HepG2 (cell line): ENCODE data around the gene PSMG3. TPM values are rescaled to one million over a fixed set of nuclear protein-coding genes. Genes with fewer than 3 reads are reported as not detected.

Experiments
- BATF2 ChIP-seq: sonication (generic); formaldehyde crosslinking; IDR thresholded peaks from 2 replicates; pipeline ENCODE4 v1.8.0; 2022; ENCODE audit warnings: mild to moderate bottlenecking, missing genetic modification reagents, moderate library complexity
- FOXA3 ChIP-seq: IDR thresholded peaks from 2 replicates; pipeline ENCODE4 v1.6.1; 2016; ENCODE audit warnings: missing genetic modification reagents, missing compliant biosample characterization
- HNF4G ChIP-seq, 2 experiments: sonication (generic) in 1 of 2; formaldehyde crosslinking in 1 of 2; IDR thresholded peaks; 2 replicates each; pipeline versions ENCODE4 v1.4.0 to v1.6.1; 2011 to 2020; ENCODE audit warnings: borderline replicate concordance in 2 of 2, low read depth in 2 of 2, mild to moderate bottlenecking in 2 of 2, low read length in 1 of 2, missing genetic modification reagents in 1 of 2, moderate library complexity in 1 of 2
- NFAT5 ChIP-seq: sonication (generic); formaldehyde crosslinking; IDR thresholded peaks from 2 replicates; pipeline ENCODE4 v1.4.0; 2020; ENCODE audit warnings: missing genetic modification reagents
- PCBP2 ChIP-seq: fragments of 200-400 bp; formaldehyde crosslinking; optimal IDR thresholded peaks from 2 replicates; pipeline ENCODE3; 2018; ENCODE audit warnings: low read length, low read depth; ENCODE audit not compliant: poor library complexity, severe bottlenecking
- REXO4 ChIP-seq: sonication (generic); formaldehyde crosslinking; IDR thresholded peaks from 2 replicates; pipeline ENCODE4 v1.8.0; 2022; ENCODE audit warnings: missing genetic modification reagents, mild to moderate bottlenecking, borderline replicate concordance
- SP5 ChIP-seq: IDR thresholded peaks from 2 replicates; pipeline ENCODE4 v1.6.1; 2016; ENCODE audit warnings: low read depth, borderline replicate concordance
- TOPORS ChIP-seq: sonication (generic); formaldehyde crosslinking; IDR thresholded peaks from 2 replicates; pipeline ENCODE4 v1.8.0; 2023; ENCODE audit warnings: mild to moderate bottlenecking, missing genetic modification reagents
- ZNF407 ChIP-seq: sonication (generic); formaldehyde crosslinking; IDR thresholded peaks from one replicate; pipeline ENCODE4 v1.5.1; 2020; ENCODE audit warnings: mild to moderate bottlenecking, missing genetic modification reagents; ENCODE audit errors: not compliant biosample characterization
- ZNF430 ChIP-seq: sonication (generic); formaldehyde crosslinking; IDR thresholded peaks from 2 replicates; pipeline ENCODE4 v1.9.0; 2021; ENCODE audit warnings: mild to moderate bottlenecking, missing genetic modification reagents
- ZNF839 ChIP-seq: sonication (generic); formaldehyde crosslinking; IDR thresholded peaks from 2 replicates; pipeline ENCODE4 v1.4.0; 2020; ENCODE audit warnings: missing genetic modification reagents, mild to moderate bottlenecking, borderline replicate concordance
- ZZZ3 ChIP-seq: sonication (generic); formaldehyde crosslinking; IDR thresholded peaks from 2 replicates; pipeline ENCODE4 v1.4.0; 2020; ENCODE audit warnings: missing genetic modification reagents, mild to moderate bottlenecking, borderline replicate concordance
- polyA plus RNA-seq, 8 experiments: library from polyadenylated mRNA; depleted of rRNA in 3 of 8; stranded (reverse) in 7 of 8; unstranded in 1 of 8; fragments of >200 nt; fragmentation: Illumina TruSeq in 4 of 8; extraction: Trizol in 4 of 8; gene quantifications; 2 replicates each; pipeline versions ENCODE4 v1.2.1 to v1.2.3, GENCODE V29; 2011 to 2016; ENCODE audit warnings: low read depth in 4 of 8, missing spikeins in 1 of 8, mixed read lengths in 1 of 8; ENCODE audit not compliant: insufficient read depth in 1 of 8
- total RNA-seq, 5 experiments: library from RNA; depleted of rRNA; stranded (reverse); fragments of >200 nt; fragmentation: Illumina TruSeq; extraction: Trizol; gene quantifications; 2 replicates each; pipeline ENCODE4 v1.2.3, GENCODE V29; 2016; ENCODE audit warnings: low read depth in 1 of 5

PSMG3 gene
- total and polyA plus RNA-seq, 2 of the 13 experiments (the other 11 are each of a cell fraction or from before 2014, with no cell fraction given) = 29.6 to 48.4 TPM

- no peak; the same call in 1 of the 2 replicates for TF ChIP-seq NFAT5 (CRISPR knock-in tag)
- no peak for TF ChIP-seq REXO4 (CRISPR knock-in tag)
- TF ChIP-seq ZNF430 = peak; percentile 91; the same call in 1 of the 2 replicates
- peak; percentile 66; the same call in 1 of the 2 replicates for TF ChIP-seq BATF2 (CRISPR knock-in tag)
- no peak for TF ChIP-seq PCBP2
- TF ChIP-seq ZNF839 (CRISPR knock-in tag) = peak; percentile 72
- no peak for TF ChIP-seq ZNF407 (CRISPR knock-in tag)
- 0 out of 2 replicates have a peak, but pooled peaks have one; percentile 62 for TF ChIP-seq ZZZ3 (CRISPR knock-in tag)
- TF ChIP-seq TOPORS = no peak; the same call in 1 of the 2 replicates
- TF ChIP-seq SP5 (CRISPR knock-in tag) = peak; percentile 61
- TF ChIP-seq HNF4G (IDR thresholded peaks at IDR 0.05; ENCODE audit: borderline replicate concordance, low read depth, low read length) = 0 out of 2 replicates have a peak, but pooled peaks have one; percentile 24
- peak; percentile 63; the same call in 1 of the 2 replicates for TF ChIP-seq HNF4G (CRISPR knock-in tag; IDR thresholded peaks at IDR 0.05; ENCODE audit: borderline replicate concordance, low read depth)
- peak; percentile 95 for TF ChIP-seq FOXA3 (CRISPR knock-in tag)
Measured at GRCh38 chr7:1536743-1537534, 32.9 kb downstream of the PSMG3 start (continued).
